Amygdala (tissue), 56 donors: Measurements from ENCODE around the gene LCN2.

Source experiments
- DNase-seq, 56 donors: peaks; one replicate each; lab custom pipeline; 2025; lab: John Stamatoyannopoulos, UW

Gene LCN2

GRCh38 chr9:128190516-128191405 lies 41.5 kb downstream of the LCN2 start:
- peak in 17 of 56 donors; percentile 17 to 71 (median 60) for DNase-seq

DNA sequence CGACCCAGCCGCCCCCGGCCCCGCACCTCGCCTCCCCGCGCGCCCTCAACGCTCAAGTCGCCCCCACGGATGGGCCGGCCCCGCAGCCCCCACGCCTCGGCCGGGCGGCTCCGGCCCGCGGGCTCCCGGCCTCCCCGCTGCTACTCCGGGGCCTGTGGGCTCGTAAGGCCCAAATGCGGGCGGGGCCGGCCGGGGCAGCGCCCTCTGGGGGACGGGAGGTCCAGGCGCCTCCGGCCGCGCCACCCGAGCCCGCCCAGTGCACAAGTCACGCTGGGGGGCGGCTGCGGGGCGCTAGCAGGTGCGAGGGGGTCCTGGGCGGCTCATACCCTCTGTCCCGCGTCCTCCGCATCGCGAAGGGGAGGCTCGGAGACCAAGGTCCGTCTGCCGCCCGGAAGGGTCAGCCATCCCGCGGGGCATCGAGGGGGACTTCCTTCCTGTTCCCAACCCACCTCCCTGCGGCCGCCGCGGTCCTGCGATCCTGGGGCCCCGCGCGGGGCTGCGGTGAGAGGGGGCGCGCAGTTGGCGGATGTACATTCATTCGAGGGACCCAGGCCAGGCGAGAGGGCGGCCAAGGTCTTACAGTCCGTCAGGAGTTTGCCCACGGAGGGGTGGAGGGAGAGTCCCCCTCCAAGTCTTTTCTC lies 42.3 kb downstream of the LCN2 start, which contains the start of gene CIZ1:
TSS of gene CIZ1 (minus strand) at position 167 of the 641 bp plus-strand sequence. CDS start 715 bp downstream, outside the sequence.
- peak in 47 of 56 donors; percentile 8 to 81 (median 60) for DNase-seq

DNA sequence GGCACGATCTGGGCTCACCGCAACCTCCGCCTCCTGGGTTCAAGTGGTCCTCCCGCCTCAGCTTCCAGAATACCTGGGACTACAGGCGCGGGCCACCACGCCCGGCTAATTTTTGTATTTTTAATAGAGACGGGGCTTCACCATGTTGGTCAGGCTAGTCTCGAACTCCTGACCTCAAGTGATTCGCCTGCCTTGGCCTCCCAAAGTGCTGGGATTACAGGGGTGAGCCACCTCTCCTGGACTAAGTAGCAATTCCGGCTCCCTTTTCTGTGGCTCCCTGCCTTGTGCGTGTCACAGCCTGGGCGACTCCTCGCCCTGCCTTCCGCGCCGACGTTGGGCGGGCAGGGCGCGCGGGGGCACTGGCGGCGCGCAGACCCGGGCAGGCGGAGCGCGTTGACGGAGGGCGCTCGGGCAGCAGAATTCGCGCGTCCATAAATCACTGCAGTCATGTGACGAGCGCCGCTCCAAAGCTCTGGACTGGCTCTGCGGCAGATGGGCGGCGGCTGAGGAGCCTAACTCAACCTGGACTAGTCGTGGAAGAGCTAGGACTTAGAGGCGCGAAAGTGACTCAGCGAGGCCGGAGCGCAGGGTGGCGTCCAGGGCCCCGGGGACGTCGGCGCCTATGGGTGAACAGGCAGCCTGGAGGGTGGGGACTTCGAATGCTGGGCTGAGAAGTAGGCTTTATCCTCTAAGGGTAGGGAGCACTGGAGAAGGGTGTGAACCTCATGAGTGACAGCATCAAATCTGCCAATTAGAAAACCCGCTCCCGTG lies 43.5 kb downstream of the LCN2 start:
- peak in 39 of 56 donors; percentile 19 to 87 (median 61) for DNase-seq

GRCh38 chr9:128193469-128194096 lies 44.3 kb downstream of the LCN2 start:
- DNase-seq: peak in 3 of 56 donors; percentile 17 to 30 (median 30)

DNA sequence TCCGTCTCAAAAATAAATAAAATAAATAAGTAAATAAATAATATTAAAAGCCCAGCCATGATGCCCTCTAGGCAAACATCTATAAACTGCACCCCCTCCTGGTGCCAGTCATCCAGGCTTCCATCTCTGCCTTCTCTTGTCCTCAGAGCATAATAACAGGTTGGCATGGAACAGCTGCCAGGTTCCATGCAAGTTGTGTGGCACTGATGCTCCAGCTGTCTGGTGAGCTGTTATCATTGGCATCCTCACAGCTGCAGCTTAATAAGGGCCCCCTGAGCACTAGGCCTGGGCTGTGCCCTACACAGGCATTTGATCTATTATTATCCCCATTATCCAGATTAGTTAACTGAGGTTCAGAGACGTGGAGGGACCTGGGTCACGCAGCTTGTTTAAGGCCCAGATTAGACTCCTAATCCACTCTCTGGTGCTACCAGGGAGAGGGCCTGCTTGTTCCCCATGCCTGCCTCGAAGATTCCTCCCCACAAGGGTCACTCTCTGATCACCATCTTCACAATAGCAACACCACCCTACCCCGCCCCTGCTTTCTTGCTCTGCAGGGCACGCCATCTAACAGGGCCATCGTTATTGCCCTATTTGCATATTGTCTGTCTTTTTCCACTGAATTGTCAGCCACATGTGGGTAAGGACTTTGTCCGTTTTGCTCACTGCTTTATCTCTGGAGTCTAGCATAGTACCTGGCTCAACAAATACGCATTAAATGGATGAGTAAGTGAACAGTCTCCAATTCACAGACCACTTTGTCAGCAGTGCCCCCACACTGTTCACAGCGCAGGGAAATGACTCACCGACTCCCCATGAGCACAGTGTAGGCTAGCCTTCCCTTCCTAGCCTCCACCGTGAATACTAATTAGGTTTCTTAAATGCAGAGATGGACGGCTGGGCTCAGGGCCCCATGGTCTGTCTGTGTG lies 52.5 kb downstream of the LCN2 start:
- peak in 11 of 56 donors; percentile 8 to 46 (median 24) for DNase-seq

- no peak for DNase-seq
These were observed 53.4 kb downstream of the LCN2 start for GRCh38 chr9:128202648-128203023.
